H1 (cell line): ENCODE results near the gene GJC2.

Experiments
- BACH1 ChIP-seq: IDR thresholded peaks from 2 replicates; pipeline ENCODE4 v1.6.1; 2012; ENCODE audit warnings: low read length, improper control_type of control experiment
- BRCA1 ChIP-seq: IDR thresholded peaks from 2 replicates; pipeline ENCODE4 v1.6.1; 2012; ENCODE audit warnings: low read depth, low read length, improper control_type of control experiment
- CEBPB ChIP-seq: IDR thresholded peaks from 2 replicates; pipeline ENCODE4 v1.6.1; 2012; ENCODE audit warnings: low read depth, low read length
- CTCF ChIP-seq, 3 experiments: IDR thresholded peaks; 1 replicate in 2 of 3; 2 replicates in 1 of 3; pipeline versions ENCODE4 v1.5.1 to v1.6.1; 2011; ENCODE audit warnings: low read length in 3 of 3, mild to moderate bottlenecking in 3 of 3, inconsistent platforms in 2 of 3, low read depth in 1 of 3, moderate library complexity in 1 of 3; ENCODE audit not compliant: insufficient read depth in 1 of 3; ENCODE audit errors: control extremely low read depth in 1 of 3
- POLR2A ChIP-seq, 2 experiments: IDR thresholded peaks; 1 replicate in 1 of 2; 2 replicates in 1 of 2; pipeline ENCODE4 v1.6.1; 2011; ENCODE audit warnings: low read depth in 2 of 2, low read length in 2 of 2, mild to moderate bottlenecking in 2 of 2; ENCODE audit errors: control extremely low read depth in 1 of 2
- RNF2 ChIP-seq: fragments of 200-900, 300-1000 bp; sonication (generic); IDR thresholded peaks from 2 replicates; pipeline ENCODE4 v1.7.1; 2016; ENCODE audit warnings: borderline replicate concordance, low read depth, mild to moderate bottlenecking, antibody characterized with exemption, low read length; ENCODE audit not compliant: poor library complexity, severe bottlenecking; ENCODE audit errors: missing control alignments
- SP1 ChIP-seq: IDR thresholded peaks from 2 replicates; pipeline ENCODE4 v1.6.1; 2011; ENCODE audit warnings: low read depth, low read length
- TBP ChIP-seq: IDR thresholded peaks from 2 replicates; pipeline ENCODE4 v1.6.1; 2011; ENCODE audit warnings: low read depth, low read length, improper control_type of control experiment
- YY1 ChIP-seq: IDR thresholded peaks from 2 replicates; pipeline ENCODE4 v1.6.1; 2011; ENCODE audit warnings: low read depth, mild to moderate bottlenecking, low read length

- TF ChIP-seq CTCF (IDR thresholded peaks at IDR 0.05; ENCODE audit: control extremely low read depth in 1 of 3, insufficient read depth in 1 of 3, low read depth in 1 of 3, low read length in 3 of 3) (no peak), BRCA1 (no peak), POLR2A (IDR thresholded peaks at IDR 0.05; ENCODE audit: control extremely low read depth in 1 of 2, low read depth in 2 of 2, low read length in 2 of 2) (no peak), RNF2 (no peak), BACH1 (no peak), SP1 (no peak), TBP (no peak), YY1 (no peak), CEBPB (no peak)
Observed at GRCh38 chr1:228162286-228163006, 12.7 kb downstream of the GJC2 start.
